ENCODE results near the gene ALMS1.

DNA sequence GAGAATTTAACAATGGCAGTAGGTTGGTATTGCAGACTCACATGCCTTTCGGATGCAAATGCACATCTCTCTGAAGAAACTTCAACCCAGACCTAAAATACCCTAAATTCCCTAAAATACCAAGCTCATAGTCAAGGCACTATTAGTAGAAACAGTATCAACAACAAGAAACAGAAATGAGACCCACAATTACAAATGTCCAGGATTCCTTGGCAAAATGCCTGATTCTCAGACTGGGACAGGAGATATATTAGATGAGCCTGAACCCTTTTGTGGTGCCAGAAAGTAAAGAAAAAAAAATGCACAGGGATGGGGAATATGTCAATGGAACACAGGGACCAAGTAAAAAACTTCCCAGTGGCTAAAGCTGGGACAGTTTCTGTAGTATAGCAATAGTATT lies 179.3 kb downstream of the ALMS1 start:
- no peak for TF ChIP-seq EZH2 (IDR thresholded peaks at IDR 0.05; ENCODE audit: borderline replicate concordance, low read depth, low read length, severe bottlenecking)
- TF ChIP-seq, protein P1, sequence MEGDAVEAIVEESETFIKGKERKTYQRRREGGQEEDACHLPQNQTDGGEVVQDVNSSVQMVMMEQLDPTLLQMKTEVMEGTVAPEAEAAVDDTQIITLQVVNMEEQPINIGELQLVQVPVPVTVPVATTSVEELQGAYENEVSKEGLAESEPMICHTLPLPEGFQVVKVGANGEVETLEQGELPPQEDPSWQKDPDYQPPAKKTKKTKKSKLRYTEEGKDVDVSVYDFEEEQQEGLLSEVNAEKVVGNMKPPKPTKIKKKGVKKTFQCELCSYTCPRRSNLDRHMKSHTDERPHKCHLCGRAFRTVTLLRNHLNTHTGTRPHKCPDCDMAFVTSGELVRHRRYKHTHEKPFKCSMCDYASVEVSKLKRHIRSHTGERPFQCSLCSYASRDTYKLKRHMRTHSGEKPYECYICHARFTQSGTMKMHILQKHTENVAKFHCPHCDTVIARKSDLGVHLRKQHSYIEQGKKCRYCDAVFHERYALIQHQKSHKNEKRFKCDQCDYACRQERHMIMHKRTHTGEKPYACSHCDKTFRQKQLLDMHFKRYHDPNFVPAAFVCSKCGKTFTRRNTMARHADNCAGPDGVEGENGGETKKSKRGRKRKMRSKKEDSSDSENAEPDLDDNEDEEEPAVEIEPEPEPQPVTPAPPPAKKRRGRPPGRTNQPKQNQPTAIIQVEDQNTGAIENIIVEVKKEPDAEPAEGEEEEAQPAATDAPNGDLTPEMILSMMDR (IDR thresholded peaks at IDR 0.05; ENCODE audit: borderline replicate concordance, extremely low read depth, low read length, poor library complexity, severe bottlenecking), result no peak
